HG02885 (cell line): ENCODE data around the gene CCNL1.
"Not testable (repeated sequence)": the region's sequence is repeated elsewhere in the genome, so short reads cannot be mapped to it uniquely, and the experiment has no call there.

ENCODE experiments used
- ATAC-seq: cut with Tn5 transposase; IDR thresholded peaks from one replicate; pipeline ENCODE4 v1.9.1; 2021; ENCODE audit warnings: mild to moderate bottlenecking; ENCODE audit not compliant: unreplicated experiment, poor library complexity

The CCNL1 gene

GRCh38 chr3:157109267-157110141, 50.4 kb downstream of the CCNL1 start:
- no peak for ATAC-seq

- ATAC-seq = no peak
Observed at GRCh38 chr3:157107644-157108133, 52.3 kb downstream of the CCNL1 start.

GRCh38 chr3:157107037-157107436, 52.9 kb downstream of the CCNL1 start:
- ATAC-seq = no peak

GRCh38 chr3:157104928-157105652, 54.9 kb downstream of the CCNL1 start:
- peak; percentile 63 for ATAC-seq

GRCh38 chr3:157104521-157104920, 55.4 kb downstream of the CCNL1 start:
- ATAC-seq = no peak

- ATAC-seq = peak; percentile 3
Observed at GRCh38 chr3:157103860-157104259, 56.1 kb downstream of the CCNL1 start.

GRCh38 chr3:157103280-157103679, 56.7 kb downstream of the CCNL1 start:
- peak; percentile 92 for ATAC-seq

GRCh38 chr3:157102595-157102994, 57.4 kb downstream of the CCNL1 start:
- not testable (repeated sequence) for ATAC-seq

GRCh38 chr3:157102098-157102497, 57.8 kb downstream of the CCNL1 start:
- ATAC-seq = no peak

GRCh38 chr3:157101486-157101885, 58.5 kb downstream of the CCNL1 start:
- no peak for ATAC-seq

GRCh38 chr3:157100608-157101396, 59.1 kb downstream of the CCNL1 start:
- no peak for ATAC-seq

GRCh38 chr3:157100096-157100477, 59.9 kb downstream of the CCNL1 start:
- no peak for ATAC-seq

GRCh38 chr3:157099326-157100095, 60.4 kb downstream of the CCNL1 start:
- no peak for ATAC-seq

- no peak for ATAC-seq
Observed at GRCh38 chr3:157098823-157099185, 61.1 kb downstream of the CCNL1 start.

- ATAC-seq = no peak
Observed at GRCh38 chr3:157098121-157098822, 61.7 kb downstream of the CCNL1 start.
